Measurements from ENCODE around the gene KBTBD8.

The KBTBD8 gene

GRCh38 chr3:66971245-66971644 is 26.9 kb upstream of the KBTBD8 start:
- Histone ChIP-seq H3F3A (ENCODE audit: insufficient read depth, low read length) (peaks cover 9% of the 10 kb centered on the region), H3K9me2 (replicated peaks; ENCODE audit: insufficient read depth, low read length) (no peaks in the 10 kb centered on the region), H3K79me2 (ENCODE audit: low read length) (no peaks in the 10 kb centered on the region), H3K27ac (ENCODE audit: low read length) (no peak overlapping the region), H3K4me3 (ENCODE audit: low read length) (peak overlapping the region; percentile 8; the same call in 1 of the 2 replicates), H3K4me2 (ENCODE audit: low read depth, low read length) (peak overlapping the region; percentile 50; the same call in 1 of the 2 replicates), H2AFZ (ENCODE audit: low read length) (no peak overlapping the region), H3K4me1 (ENCODE audit: low read length) (peaks cover 12% of the 10 kb centered on the region), H3K36me3 (replicated peaks; ENCODE audit: insufficient read depth, low read length) (no peaks in the 10 kb centered on the region), H3K9me3 (replicated peaks; ENCODE audit: insufficient read depth, low read length) (no peaks in the 10 kb centered on the region), H4K20me1 (ENCODE audit: insufficient read depth, low read length) (no peaks in the 10 kb centered on the region), H3K9ac (ENCODE audit: low read length) (no peak overlapping the region), H3K27me3 (replicated peaks; ENCODE audit: insufficient read depth, low read length) (no peaks in the 10 kb centered on the region)
- no peak for TF ChIP-seq EZH2phosphoT487 (IDR thresholded peaks at IDR 0.05; ENCODE audit: low read length)
- TF ChIP-seq EZH2 (optimal IDR thresholded peaks at IDR 0.05; ENCODE audit: low read depth, low read length) = no peak
- TF ChIP-seq, protein P1, sequence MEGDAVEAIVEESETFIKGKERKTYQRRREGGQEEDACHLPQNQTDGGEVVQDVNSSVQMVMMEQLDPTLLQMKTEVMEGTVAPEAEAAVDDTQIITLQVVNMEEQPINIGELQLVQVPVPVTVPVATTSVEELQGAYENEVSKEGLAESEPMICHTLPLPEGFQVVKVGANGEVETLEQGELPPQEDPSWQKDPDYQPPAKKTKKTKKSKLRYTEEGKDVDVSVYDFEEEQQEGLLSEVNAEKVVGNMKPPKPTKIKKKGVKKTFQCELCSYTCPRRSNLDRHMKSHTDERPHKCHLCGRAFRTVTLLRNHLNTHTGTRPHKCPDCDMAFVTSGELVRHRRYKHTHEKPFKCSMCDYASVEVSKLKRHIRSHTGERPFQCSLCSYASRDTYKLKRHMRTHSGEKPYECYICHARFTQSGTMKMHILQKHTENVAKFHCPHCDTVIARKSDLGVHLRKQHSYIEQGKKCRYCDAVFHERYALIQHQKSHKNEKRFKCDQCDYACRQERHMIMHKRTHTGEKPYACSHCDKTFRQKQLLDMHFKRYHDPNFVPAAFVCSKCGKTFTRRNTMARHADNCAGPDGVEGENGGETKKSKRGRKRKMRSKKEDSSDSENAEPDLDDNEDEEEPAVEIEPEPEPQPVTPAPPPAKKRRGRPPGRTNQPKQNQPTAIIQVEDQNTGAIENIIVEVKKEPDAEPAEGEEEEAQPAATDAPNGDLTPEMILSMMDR (IDR thresholded peaks at IDR 0.05; ENCODE audit: low read length) = no peak
- no peak for DNase-seq

DNA sequence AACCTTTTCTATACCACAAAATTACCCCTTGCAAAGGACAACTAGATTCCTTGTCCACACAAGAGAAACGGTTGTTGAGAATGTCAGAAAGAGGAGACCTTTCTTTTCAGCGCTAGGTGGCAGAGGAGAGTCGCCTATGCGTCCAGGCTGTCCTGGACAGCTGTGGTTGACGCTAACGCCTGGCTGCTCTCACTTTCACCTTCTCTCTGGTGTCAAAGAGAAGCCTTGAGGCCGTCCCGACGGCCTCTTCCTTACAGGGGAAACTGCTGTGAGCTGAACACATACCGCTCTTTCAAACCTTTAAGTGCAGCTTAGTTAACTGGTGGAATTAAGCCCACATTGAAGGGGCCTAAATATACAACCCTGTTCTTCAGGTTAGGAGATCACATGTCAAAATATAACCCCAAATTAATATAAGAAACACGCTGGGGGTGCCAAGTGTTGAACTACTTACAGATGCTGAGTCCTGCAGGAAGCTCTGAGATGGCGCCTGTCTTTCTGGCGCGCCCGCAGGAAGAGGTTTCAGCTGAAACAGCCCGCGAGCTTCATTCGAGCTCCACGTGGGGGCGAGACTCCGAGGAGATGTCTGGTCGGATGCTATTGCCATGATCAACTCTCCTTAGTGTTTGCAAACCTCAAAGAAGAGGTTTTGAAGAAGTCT is 26.1 kb upstream of the KBTBD8 start:
- Histone ChIP-seq H3K27ac (ENCODE audit: low read length) (peak overlapping the region; percentile 59; the same call in 1 of the 2 replicates), H3K4me3 (ENCODE audit: low read length) (peak overlapping the region; percentile 37; the same call in 1 of the 2 replicates), H4K20me1 (ENCODE audit: insufficient read depth, low read length) (no peaks in the 10 kb centered on the region)

GRCh38 chr3:66980791-66981190 is 17.3 kb upstream of the KBTBD8 start:
- H3K9ac ChIP-seq (ENCODE audit: low read length) = no peak overlapping the region
- H3K27me3 ChIP-seq (replicated peaks; ENCODE audit: insufficient read depth, low read length) = no peaks in the 10 kb centered on the region
- H3K9me2 ChIP-seq (replicated peaks; ENCODE audit: insufficient read depth, low read length) = no peaks in the 10 kb centered on the region
- H2AFZ ChIP-seq (ENCODE audit: low read length) = no peak overlapping the region
- DNase-seq = no peak
- no peak overlapping the region for H3K4me3 ChIP-seq (ENCODE audit: low read length)
- H3K27ac ChIP-seq (ENCODE audit: low read length) = no peak overlapping the region
- no peaks in the 10 kb centered on the region for H4K20me1 ChIP-seq (ENCODE audit: insufficient read depth, low read length)
- no peaks in the 10 kb centered on the region for H3K79me2 ChIP-seq (ENCODE audit: low read length)
- no peaks in the 10 kb centered on the region for H3K4me1 ChIP-seq (ENCODE audit: low read length)
- no peaks in the 10 kb centered on the region for H3F3A ChIP-seq (ENCODE audit: insufficient read depth, low read length)
- no peaks in the 10 kb centered on the region for H3K36me3 ChIP-seq (replicated peaks; ENCODE audit: insufficient read depth, low read length)
- no peaks in the 10 kb centered on the region for H3K9me3 ChIP-seq (replicated peaks; ENCODE audit: insufficient read depth, low read length)
- TF ChIP-seq, protein P1 (IDR thresholded peaks at IDR 0.05; ENCODE audit: low read length) = no peak
- TF ChIP-seq EZH2phosphoT487 (IDR thresholded peaks at IDR 0.05; ENCODE audit: low read length) (no peak), EZH2 (optimal IDR thresholded peaks at IDR 0.05; ENCODE audit: low read depth, low read length) (no peak)
- H3K4me2 ChIP-seq (ENCODE audit: low read depth, low read length) = no peak overlapping the region

More for the DNA sequence above, 26.1 kb upstream of the KBTBD8 start:
- peaks cover 12% of the 10 kb centered on the region for H3K4me1 ChIP-seq (ENCODE audit: low read length)
- peak overlapping the region; percentile 50 for H3K4me2 ChIP-seq (ENCODE audit: low read depth, low read length)
- peak; percentile 97 for DNase-seq
- no peaks in the 10 kb centered on the region for H3K79me2 ChIP-seq (ENCODE audit: low read length)
- H3F3A ChIP-seq (ENCODE audit: insufficient read depth, low read length) = peaks cover 9% of the 10 kb centered on the region
- no peaks in the 10 kb centered on the region for H3K27me3 ChIP-seq (replicated peaks; ENCODE audit: insufficient read depth, low read length)
- H3K9ac ChIP-seq (ENCODE audit: low read length) = peak overlapping the region; percentile 11; the same call in 1 of the 2 replicates
- no peak for TF ChIP-seq EZH2 (optimal IDR thresholded peaks at IDR 0.05; ENCODE audit: low read depth, low read length)
- TF ChIP-seq, protein P1 (IDR thresholded peaks at IDR 0.05; ENCODE audit: low read length) = peak; percentile 85
- no peaks in the 10 kb centered on the region for H3K36me3 ChIP-seq (replicated peaks; ENCODE audit: insufficient read depth, low read length)
- H3K9me2 ChIP-seq (replicated peaks; ENCODE audit: insufficient read depth, low read length) = no peaks in the 10 kb centered on the region
- H2AFZ ChIP-seq (ENCODE audit: low read length) = peak overlapping the region; percentile 41
- H3K9me3 ChIP-seq (replicated peaks; ENCODE audit: insufficient read depth, low read length) = no peaks in the 10 kb centered on the region
